Ishikawa (cell line): ENCODE results near the gene CARD9.

Experiments
- CEBPB ChIP-seq: IDR thresholded peaks from 2 replicates; pipeline ENCODE4 v1.6.1; 2012
- CREB1 ChIP-seq: IDR thresholded peaks from 2 replicates; pipeline ENCODE4 v1.6.1; 2012; ENCODE audit warnings: low read depth
- EGR1 ChIP-seq: IDR thresholded peaks from 2 replicates; pipeline ENCODE4 v1.6.1; 2012
- EP300 ChIP-seq: IDR thresholded peaks from 2 replicates; pipeline ENCODE4 v1.6.1; 2012; ENCODE audit warnings: borderline replicate concordance
- FOXM1 ChIP-seq: IDR thresholded peaks from 2 replicates; pipeline ENCODE4 v1.6.1; 2012; ENCODE audit warnings: low read depth, borderline replicate concordance
- MAX ChIP-seq: IDR thresholded peaks from 2 replicates; pipeline ENCODE4 v1.6.1; 2012
- NFIC ChIP-seq: IDR thresholded peaks from 2 replicates; pipeline ENCODE4 v1.6.1; 2012
- RAD21 ChIP-seq: IDR thresholded peaks from 2 replicates; pipeline ENCODE4 v1.6.1; 2012; ENCODE audit warnings: low read depth
- REST ChIP-seq: IDR thresholded peaks from 2 replicates; pipeline ENCODE4 v1.6.1; 2012; ENCODE audit warnings: low read depth, mild to moderate bottlenecking
- TAF1 ChIP-seq: IDR thresholded peaks from 2 replicates; pipeline ENCODE4 v1.6.1; 2012; ENCODE audit warnings: low read depth, mild to moderate bottlenecking
- TCF12 ChIP-seq: IDR thresholded peaks from 2 replicates; pipeline ENCODE4 v1.6.1; 2012; ENCODE audit warnings: low read depth
- TEAD4 ChIP-seq: IDR thresholded peaks from 2 replicates; pipeline ENCODE4 v1.6.1; 2012
- USF1 ChIP-seq: IDR thresholded peaks from 2 replicates; pipeline ENCODE4 v1.6.1; 2012
- YY1 ChIP-seq: IDR thresholded peaks from 2 replicates; pipeline ENCODE4 v1.6.1; 2012; ENCODE audit warnings: low read depth
- ZBTB7A ChIP-seq: IDR thresholded peaks from 2 replicates; pipeline ENCODE4 v1.6.1; 2012; ENCODE audit warnings: low read depth

CARD9 gene

GRCh38 chr9:136346157-136346481, 27.4 kb downstream of the CARD9 start:
- TF ChIP-seq CEBPB: no peak
- no peak for TF ChIP-seq NFIC
- no peak for TF ChIP-seq FOXM1
- no peak; the same call in 1 of the 2 replicates for TF ChIP-seq ZBTB7A
- no peak for TF ChIP-seq EGR1

GRCh38 chr9:136345281-136346156, 27.9 kb downstream of the CARD9 start:
- TF ChIP-seq RAD21 (peak; percentile 55; the same call in 1 of the 2 replicates), ZBTB7A (no peak; the same call in 1 of the 2 replicates), TEAD4 (no peak), CREB1 (no peak)

GRCh38 chr9:136344544-136345280, 28.8 kb downstream of the CARD9 start:
- no peak for TF ChIP-seq YY1
- no peak for TF ChIP-seq CEBPB
- no peak for TF ChIP-seq RAD21

- no peak for TF ChIP-seq EGR1
- TF ChIP-seq TCF12: no peak
- no peak for TF ChIP-seq MAX
- no peak for TF ChIP-seq CREB1
- no peak for TF ChIP-seq TEAD4
- no peak for TF ChIP-seq NFIC
- TF ChIP-seq REST: no peak
- TF ChIP-seq FOXM1: no peak
- TF ChIP-seq EP300: no peak
Measured at GRCh38 chr9:136343884-136344269, 29.6 kb downstream of the CARD9 start.

GRCh38 chr9:136343121-136343883, 30.2 kb downstream of the CARD9 start:
- no peak for TF ChIP-seq CEBPB

GRCh38 chr9:136342181-136343120, 31.0 kb downstream of the CARD9 start:
- TF ChIP-seq TAF1 (no peak), REST (no peak), RAD21 (no peak), YY1 (no peak), USF1 (no peak), EGR1 (peak; percentile 77), MAX (no peak), TCF12 (no peak), ZBTB7A (peak; percentile 80; the same call in 1 of the 2 replicates), EP300 (no peak)
